Spleen (tissue), 11 donors: Measurements from ENCODE around the gene NFIA. TPM values are rescaled to one million over a fixed set of nuclear protein-coding genes. Genes with fewer than 3 reads are reported as not detected.
A peak's percentile ranks its signal among the peaks of the same experiment; 100 is the strongest.

Source experiments
- DNase-seq: peaks from one replicate; pipeline ENCODE4 v3.0.0-alpha.2; 2020
- H3K27ac ChIP-seq, 8 donors: fragments of 200-600 bp; sonication (generic) in 7 of 8; 1 replicate in 4 of 8; 2 replicates in 4 of 8; pipeline versions ENCODE4 v1.5.0 to v1.8.0; 2016 to 2021; ENCODE audit warnings: inconsistent platforms in 4 of 8, mild to moderate bottlenecking in 4 of 8, moderate library complexity in 1 of 8
- H3K27me3 ChIP-seq, 7 donors: fragments of 200-600 bp; sonication (generic) in 6 of 7; replicated peaks in 1 of 7; 1 replicate in 4 of 7; 2 replicates in 3 of 7; pipeline versions ENCODE4 v1.5.0 to v1.8.0; 2016 to 2021; ENCODE audit warnings: inconsistent platforms in 3 of 7, mild to moderate bottlenecking in 1 of 7
- H3K36me3 ChIP-seq, 6 donors: fragments of 200-600 bp; sonication (generic) in 5 of 6; 1 replicate in 4 of 6; 2 replicates in 2 of 6; pipeline versions ENCODE4 v1.5.0 to v1.8.0; 2016 to 2021; ENCODE audit warnings: inconsistent platforms in 2 of 6
- H3K4me1 ChIP-seq, 6 donors: fragments of 200-600 bp; sonication (generic) in 5 of 6; 1 replicate in 3 of 6; 2 replicates in 3 of 6; pipeline versions ENCODE4 v1.5.0 to v1.8.0; 2016 to 2021; ENCODE audit warnings: inconsistent platforms in 3 of 6
- H3K4me3 ChIP-seq, 8 donors: fragments of 200-600 bp; sonication (generic) in 7 of 8; 1 replicate in 4 of 8; 2 replicates in 4 of 8; pipeline versions ENCODE4 v1.5.0 to v1.8.0; 2016 to 2021; ENCODE audit warnings: inconsistent platforms in 4 of 8, mild to moderate bottlenecking in 4 of 8, moderate library complexity in 2 of 8
- H3K9me3 ChIP-seq, 8 donors: fragments of 200-600 bp; sonication (generic) in 7 of 8; 1 replicate in 4 of 8; 2 replicates in 4 of 8; pipeline versions ENCODE4 v1.5.0 to v1.8.0; 2016 to 2021; ENCODE audit warnings: inconsistent platforms in 4 of 8
- CTCF ChIP-seq, 11 experiments: fragments of 200-600 bp in 7 of 11; fragments of 450-650 bp in 4 of 11; sonication (generic) in 4 of 11; IDR thresholded peaks in 8 of 11; conservative IDR thresholded peaks in 3 of 11; 1 replicate in 7 of 11; 2 replicates in 4 of 11; pipeline versions ENCODE4 v1.4.0 to v1.8.0; 2016 to 2021; ENCODE audit warnings: antibody characterized with exemption in 11 of 11, inconsistent platforms in 4 of 11, mild to moderate bottlenecking in 1 of 11
- POLR2A ChIP-seq, 3 donors: fragments of 450-650 bp; IDR thresholded peaks; one replicate each; pipeline ENCODE4 v1.5.1; 2017; ENCODE audit warnings: antibody characterized with exemption in 3 of 3, mild to moderate bottlenecking in 1 of 3
- POLR2AphosphoS5 ChIP-seq, 3 donors: sonication (generic); formaldehyde crosslinking; IDR thresholded peaks; one replicate each; pipeline ENCODE4 v1.5.1; 2017; ENCODE audit warnings: antibody characterized with exemption in 3 of 3
- WGBS, 5 donors: extraction: QIAGEN DNeasy Blood & Tissue Kit in 3 of 5; methylation state at CpG; one replicate each; pipeline versions ENCODE4 v1.1.5 to v1.1.7; 2013 to 2018; 5-methylcytosine and 5-hydroxymethylcytosine counted together
- intact Hi-C: fragments of 100-400 bp; cut with DNase I; formaldehyde crosslinking; loops from one replicate; pipeline ENCODE4 v1.15.0; 2023; ENCODE audit warnings: low total_unique reads
- polyA plus RNA-seq, 3 donors: library from polyadenylated mRNA; stranded (reverse); fragments of 200-250 nt; gene quantifications; one replicate each; pipeline ENCODE4 v1.2.1, GENCODE V29; 2013
- total RNA-seq, 7 donors: library from RNA; depleted of rRNA in 3 of 7; stranded (reverse); fragments of >200 nt in 3 of 7; fragmentation: NEBNext Ultra II Directional in 4 of 7; extraction: Animal tissue kit (Norgen Biotek cat#: 25700) in 4 of 7; gene quantifications; one replicate each; pipeline versions ENCODE4 v1.1.0 to v1.2.1, GENCODE V29; 2016 to 2021
- donor health status: healthy with polysubstance abuse.
- donor health status: DM: no; HTN: no; CAD: no; lungs with moderate emphysema.
- donor health status: DM: no; HTN: no; CAD: no.
- donor health status: Bipolar disorder and iron deficiency.
- donor health status: healthy.
- donor health status: DM: no; HTN: no; CAD: no.
- donor health status: DM: yes; HTN: yes; CAD: no.

The NFIA gene
- total and polyA plus RNA-seq, 10 donors, result 3.1 to 76.8 (median 35.5) TPM

GRCh38 chr1:61085983-61086644 lies 3.8 kb downstream of the NFIA start:
- 59 to 82% (median 74%) methylated on average over 4 of the region's 4 CpGs for WGBS, 5 donors
- DNase-seq, result no peak
- intact Hi-C loops, result no loop called here
- H3K27me3 ChIP-seq, result peaks cover 0 to 36% (median 18%) of the 10 kb centered on the region in 7 donors
- no peaks in the 10 kb centered on the region for H3K9me3 ChIP-seq
- H3K27ac ChIP-seq, result peak overlapping the region in 3 of 8 donors; percentile 17 to 92 (median 92)
- no peak overlapping the region for H3K4me3 ChIP-seq
- H3K36me3 ChIP-seq, result peaks cover 0 to 13% (median 3%) of the 10 kb centered on the region in 6 donors
- H3K4me1 ChIP-seq, result peaks cover 3 to 73% (median 25%) of the 10 kb centered on the region in 6 donors
- TF ChIP-seq POLR2AphosphoS5 (IDR thresholded peaks at IDR 0.05) (no peak), POLR2A (IDR thresholded peaks at IDR 0.05) (no peak), CTCF (IDR thresholded peaks at IDR 0.05 in 8 of 11, conservative IDR thresholded peaks at IDR 0.05 in 3 of 11) (no peak)

GRCh38 chr1:61087571-61087970 lies 5.2 kb downstream of the NFIA start:
- intact Hi-C loops, result no loop called here
- Histone ChIP-seq H3K27ac (peak overlapping the region in 2 of 8 donors; percentile 29 to 92), H3K4me3 (no peak overlapping the region)

GRCh38 chr1:61088163-61088974 lies 6.0 kb downstream of the NFIA start:
- H3K4me1 ChIP-seq, result peaks cover 3 to 71% (median 25%) of the 10 kb centered on the region in 6 donors

More at GRCh38 chr1:61087571-61087970, 5.2 kb downstream of the NFIA start:
- Histone ChIP-seq H3K4me1 (peaks cover 3 to 76% (median 24%) of the 10 kb centered on the region in 6 donors), H3K36me3 (peaks cover 0 to 13% (median 3%) of the 10 kb centered on the region in 6 donors), H3K27me3 (peaks cover 0 to 22% (median 8%) of the 10 kb centered on the region in 7 donors), H3K9me3 (no peaks in the 10 kb centered on the region)
- 75 to 87% (median 79%) methylated on average over 3 of the region's 3 CpGs for WGBS, 5 donors
- TF ChIP-seq CTCF (IDR thresholded peaks at IDR 0.05 in 8 of 11, conservative IDR thresholded peaks at IDR 0.05 in 3 of 11), result no peak
- no peak for DNase-seq

More at GRCh38 chr1:61088163-61088974, 6.0 kb downstream of the NFIA start:
- no peak overlapping the region for H3K4me3 ChIP-seq
- DNase-seq, result no peak
- H3K9me3 ChIP-seq, result no peaks in the 10 kb centered on the region
- WGBS, 5 donors, result 92 to 97% (median 96%) methylated on average over 25 of the region's 25 CpGs
- H3K36me3 ChIP-seq, result peaks cover 0 to 13% (median 3%) of the 10 kb centered on the region in 6 donors
- no peak overlapping the region for H3K27ac ChIP-seq
- intact Hi-C loops, result no loop called here
- peaks cover 0 to 14% (median 0%) of the 10 kb centered on the region in 7 donors for H3K27me3 ChIP-seq
- no peak for TF ChIP-seq CTCF (IDR thresholded peaks at IDR 0.05 in 8 of 11, conservative IDR thresholded peaks at IDR 0.05 in 3 of 11)
